Tibial nerve (tissue), 4 donors: ENCODE data around the gene HACE1.

Experiments used
- CTCF ChIP-seq, 5 experiments: fragments of 200-600 bp in 3 of 5; fragments of 450-650 bp in 2 of 5; sonication (generic) in 3 of 5; IDR thresholded peaks; one replicate each; pipeline ENCODE4 v1.5.1; 2016 to 2019; ENCODE audit warnings: antibody characterized with exemption in 5 of 5, mild to moderate bottlenecking in 3 of 5, moderate library complexity in 2 of 5
- EP300 ChIP-seq, 2 donors: sonication (generic); formaldehyde crosslinking; IDR thresholded peaks; one replicate each; pipeline ENCODE4 v1.6.1; 2017; ENCODE audit warnings: antibody characterized with exemption in 2 of 2, mild to moderate bottlenecking in 1 of 2
- POLR2A ChIP-seq, 2 donors: fragments of 450-650 bp; IDR thresholded peaks; one replicate each; pipeline ENCODE4 v1.6.1; 2017; ENCODE audit warnings: antibody characterized with exemption in 2 of 2, mild to moderate bottlenecking in 2 of 2, moderate library complexity in 2 of 2

GRCh38 chr6:104730450-104730849 is 129.3 kb downstream of the HACE1 start:
- no peak for TF ChIP-seq CTCF (IDR thresholded peaks at IDR 0.05)
- no peak for TF ChIP-seq POLR2A (IDR thresholded peaks at IDR 0.05)
- no peak for TF ChIP-seq EP300 (IDR thresholded peaks at IDR 0.05)
